Transverse colon (tissue), 1 donor: ENCODE data around the gene GPR152.

Experiments used
- EP300 ChIP-seq: sonication (generic); formaldehyde crosslinking; IDR thresholded peaks from one replicate; pipeline ENCODE4 v1.6.1; 2017; ENCODE audit warnings: antibody characterized with exemption, low read depth
- POLR2A ChIP-seq: fragments of 450-650 bp; IDR thresholded peaks from one replicate; pipeline ENCODE4 v1.6.1; 2016; ENCODE audit warnings: antibody characterized with exemption, mild to moderate bottlenecking, moderate library complexity

DNA sequence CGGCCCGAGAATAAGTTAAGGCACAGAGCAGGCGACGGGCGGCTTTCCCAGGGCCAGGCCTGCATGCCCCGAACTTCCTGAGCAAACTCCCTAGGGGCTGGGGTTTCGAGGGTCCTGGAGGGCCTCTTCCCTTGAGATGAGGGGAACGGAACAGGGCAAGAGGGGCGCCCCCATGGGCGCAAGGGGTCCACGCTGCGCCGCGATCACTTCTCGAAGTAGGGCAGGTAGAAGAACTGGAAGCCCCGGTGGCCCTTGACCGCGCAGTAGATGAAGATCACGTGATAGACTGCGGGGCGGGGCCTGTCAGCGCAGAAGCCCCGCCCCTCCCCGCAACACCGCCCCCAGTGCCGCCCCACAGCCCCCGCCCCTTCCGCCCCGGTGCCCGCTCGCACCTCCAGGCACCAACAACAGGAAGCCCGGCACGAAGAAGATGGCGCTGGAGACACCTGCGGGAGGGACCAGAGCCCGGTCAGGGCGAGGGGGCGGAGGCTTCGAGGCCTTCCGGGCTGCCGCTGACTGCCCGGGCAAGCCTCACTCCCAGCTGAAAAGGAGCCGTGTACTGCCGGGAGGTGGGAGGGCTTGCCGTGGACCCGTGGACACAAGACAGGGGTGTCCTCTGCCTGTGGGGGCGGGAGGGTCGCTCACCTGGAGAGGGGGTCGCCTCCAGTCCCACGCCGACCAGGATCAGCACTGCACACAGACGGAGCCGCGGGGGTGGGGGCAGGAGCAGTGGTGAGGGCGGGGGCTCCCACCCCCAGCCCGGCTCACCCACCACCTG, 12.1 kb upstream of the GPR152 start:
- TF ChIP-seq EP300 (no peak), POLR2A (peak; percentile 92)
